GM12891 (cell line): ENCODE data around the gene VAV3.
"Not testable (repeated sequence)": the region's sequence is repeated elsewhere in the genome, so short reads cannot be mapped to it uniquely, and the experiment has no call there.

Experiments used
- DNase-seq: peaks from one replicate; pipeline ENCODE4 v3.0.0; 2011; ENCODE audit warnings: low spot score; ENCODE audit not compliant: insufficient read length
- FAIRE-seq: peaks from 2 replicates; lab custom pipeline; 2011; peaks lifted over from hg19 to GRCh38; lab: Jason Lieb, UNC
- PAX5 ChIP-seq: IDR thresholded peaks from 2 replicates; pipeline ENCODE4 v1.6.1; 2011; ENCODE audit warnings: low read length, moderate library complexity, mild to moderate bottlenecking; ENCODE audit not compliant: insufficient read depth, severe bottlenecking
- POLR2A ChIP-seq: IDR thresholded peaks from 2 replicates; pipeline ENCODE4 v1.6.1; 2011; ENCODE audit warnings: low read depth, low read length, control low read depth
- POLR2AphosphoS5 ChIP-seq: IDR thresholded peaks from 2 replicates; pipeline ENCODE4 v1.6.1; 2011; ENCODE audit warnings: low read depth, low read length, control low read depth
- POU2F2 ChIP-seq: IDR thresholded peaks from 2 replicates; pipeline ENCODE4 v1.6.1; 2011; ENCODE audit warnings: low read depth, mild to moderate bottlenecking, control low read depth, low read length, moderate library complexity
- SPI1 ChIP-seq: IDR thresholded peaks from 2 replicates; pipeline ENCODE4 v1.6.1; 2011; ENCODE audit warnings: low read depth, low read length, control low read depth
- TAF1 ChIP-seq: IDR thresholded peaks from 2 replicates; pipeline ENCODE4 v1.6.1; 2011; ENCODE audit warnings: low read depth, low read length, control low read depth

The VAV3 gene

DNA sequence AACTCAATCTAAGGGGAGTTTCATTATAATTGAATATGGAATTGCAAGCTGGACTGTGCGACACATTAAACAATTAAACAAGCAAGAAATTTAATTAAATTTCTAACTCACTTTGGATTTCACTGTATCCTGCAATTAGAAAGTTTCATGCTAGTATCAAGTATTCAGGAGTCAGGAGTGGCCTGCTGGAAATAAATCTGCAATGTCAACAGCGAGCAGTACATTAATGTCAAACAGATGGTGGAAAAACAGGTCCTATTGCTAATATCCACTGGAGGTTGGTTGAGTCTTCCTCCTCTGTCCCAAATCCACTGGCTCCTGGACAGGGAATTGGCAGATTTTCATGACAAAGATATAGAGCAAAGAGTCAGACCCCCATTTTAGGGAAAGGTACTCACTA, 237.1 kb downstream of the VAV3 start:
- DNase-seq (no peak), FAIRE-seq (no peak)
- no peak for TF ChIP-seq SPI1
- TF ChIP-seq POU2F2: no peak
- no peak for TF ChIP-seq POLR2AphosphoS5
- TF ChIP-seq TAF1: no peak
- TF ChIP-seq PAX5: no peak
- TF ChIP-seq POLR2A: no peak

DNA sequence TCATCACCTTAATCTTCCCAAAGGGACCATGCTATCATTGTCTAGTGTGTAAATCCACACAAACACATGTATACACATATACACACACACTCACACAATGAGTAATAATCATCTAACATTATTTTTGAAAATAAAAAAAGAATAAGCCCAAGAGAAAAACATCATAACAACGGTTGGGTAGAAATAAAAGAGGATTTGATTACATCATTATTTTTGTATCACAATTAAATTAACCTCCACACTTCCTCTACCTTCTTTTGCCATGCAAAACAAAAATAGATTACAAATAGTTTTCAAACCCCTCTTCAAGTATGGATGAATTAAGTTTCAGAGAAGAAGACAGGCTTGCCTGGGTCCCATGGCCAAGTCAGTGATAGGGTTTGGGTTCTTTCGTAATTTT, 238.1 kb downstream of the VAV3 start:
- DNase-seq (no peak), FAIRE-seq (no peak)
- TF ChIP-seq TAF1: no peak
- TF ChIP-seq PAX5: no peak
- no peak for TF ChIP-seq POLR2A
- TF ChIP-seq POU2F2: no peak
- TF ChIP-seq SPI1: no peak
- no peak for TF ChIP-seq POLR2AphosphoS5

DNA sequence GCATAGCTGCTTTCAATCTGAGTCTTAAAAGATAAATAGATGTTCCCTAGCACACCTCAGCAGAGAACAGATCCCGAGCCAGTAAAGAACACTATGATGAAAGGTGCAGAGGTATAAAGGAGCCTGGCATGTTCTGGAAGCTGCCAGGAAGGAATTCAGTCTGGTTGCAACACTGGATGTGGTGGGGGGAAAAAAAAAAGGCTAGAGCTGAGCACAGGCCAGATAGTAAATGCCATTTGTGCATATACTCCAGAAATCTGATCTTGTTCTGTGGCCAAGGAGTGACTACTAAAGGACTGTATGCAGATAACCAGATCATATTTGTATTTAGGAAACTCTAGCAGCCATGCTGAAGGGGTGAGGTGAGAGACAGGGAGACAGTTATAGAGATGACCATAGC, 240.3 kb downstream of the VAV3 start:
- DNase-seq: no peak
- FAIRE-seq: no peak
- TF ChIP-seq PAX5: no peak
- TF ChIP-seq TAF1: no peak
- no peak for TF ChIP-seq POLR2AphosphoS5
- no peak for TF ChIP-seq POLR2A
- TF ChIP-seq SPI1: no peak
- TF ChIP-seq POU2F2: no peak

DNA sequence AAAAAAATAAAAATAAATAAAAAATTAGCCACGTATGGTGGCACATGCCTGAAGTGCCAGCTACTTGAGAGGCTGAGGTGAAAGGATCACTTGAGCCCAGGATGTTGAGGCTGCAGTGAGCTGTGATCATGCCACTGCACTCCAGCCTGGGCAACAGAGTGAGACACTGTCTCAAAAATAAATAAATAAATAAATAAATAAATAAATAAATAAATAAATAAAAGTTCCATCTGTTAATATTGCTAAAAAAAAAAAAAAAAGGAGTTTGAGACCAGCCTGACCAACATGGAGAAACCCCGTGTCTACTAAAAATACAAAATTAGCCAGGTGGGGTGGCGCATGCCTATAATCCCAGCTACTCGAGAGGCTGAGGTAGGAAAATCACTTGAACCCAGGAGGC, 244.8 kb downstream of the VAV3 start:
- not testable (repeated sequence) for FAIRE-seq, DNase-seq

DNA sequence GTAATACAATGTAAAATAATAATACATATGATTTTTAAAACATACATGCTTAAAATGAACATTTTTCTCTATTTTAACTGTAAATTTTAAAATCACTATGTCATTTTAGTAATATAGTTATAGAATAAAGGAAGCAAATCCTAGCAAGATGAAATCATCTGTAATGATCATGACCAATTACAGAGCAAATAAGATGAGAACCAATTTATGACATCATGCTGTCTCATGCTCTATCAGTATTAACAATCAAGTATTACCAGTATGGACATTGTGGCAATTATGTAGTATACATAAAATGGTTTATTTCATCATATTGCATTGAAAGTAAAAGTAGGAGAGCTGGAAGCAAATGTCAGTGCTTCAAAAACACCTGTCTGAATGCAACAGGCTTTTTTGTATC, 255.0 kb downstream of the VAV3 start:
- TF ChIP-seq SPI1 (no peak), POLR2AphosphoS5 (no peak), POLR2A (no peak), POU2F2 (no peak), TAF1 (no peak)
- FAIRE-seq (no peak), DNase-seq (no peak)

DNA sequence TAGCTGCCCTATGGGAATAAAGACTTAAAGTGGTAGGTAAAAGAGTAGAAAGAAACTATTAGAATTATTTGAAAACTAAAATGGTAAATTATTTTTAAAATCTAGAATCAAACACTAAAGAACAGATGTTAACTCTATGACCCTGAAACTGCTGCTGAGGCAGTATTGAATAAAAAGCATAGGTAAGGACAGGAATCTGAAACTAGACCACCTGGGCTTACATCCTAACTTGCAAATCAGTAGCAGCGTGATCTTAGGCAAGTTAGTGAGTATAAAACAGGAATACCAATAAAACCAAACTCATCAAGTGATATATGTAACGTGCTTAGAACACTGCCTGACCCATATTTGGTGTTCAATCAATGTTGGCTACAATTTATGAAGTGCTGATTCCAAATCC, 257.9 kb downstream of the VAV3 start:
- FAIRE-seq (no peak), DNase-seq (no peak)
- TF ChIP-seq POU2F2 (no peak), SPI1 (no peak), POLR2A (no peak), TAF1 (no peak), PAX5 (no peak), POLR2AphosphoS5 (no peak)

DNA sequence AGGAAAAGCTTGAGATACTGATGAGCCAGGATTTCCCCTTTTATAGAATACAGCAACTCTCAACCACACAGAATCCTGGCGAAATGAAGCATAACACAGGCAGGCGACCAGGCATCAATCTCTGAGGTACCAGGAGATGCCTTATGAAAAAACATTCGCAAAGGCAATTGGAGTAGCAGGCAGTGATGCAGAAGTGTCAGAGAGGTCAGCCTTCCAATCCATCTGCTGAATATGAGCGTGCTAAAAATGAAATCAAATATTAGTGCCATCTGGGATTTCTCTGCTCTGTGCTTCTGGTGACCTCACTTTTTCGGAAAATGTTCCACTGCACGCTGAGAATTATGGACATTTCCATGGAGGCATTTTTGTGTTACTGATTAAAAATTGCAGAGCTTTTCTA, 258.8 kb downstream of the VAV3 start:
- FAIRE-seq (no peak), DNase-seq (no peak)

DNA sequence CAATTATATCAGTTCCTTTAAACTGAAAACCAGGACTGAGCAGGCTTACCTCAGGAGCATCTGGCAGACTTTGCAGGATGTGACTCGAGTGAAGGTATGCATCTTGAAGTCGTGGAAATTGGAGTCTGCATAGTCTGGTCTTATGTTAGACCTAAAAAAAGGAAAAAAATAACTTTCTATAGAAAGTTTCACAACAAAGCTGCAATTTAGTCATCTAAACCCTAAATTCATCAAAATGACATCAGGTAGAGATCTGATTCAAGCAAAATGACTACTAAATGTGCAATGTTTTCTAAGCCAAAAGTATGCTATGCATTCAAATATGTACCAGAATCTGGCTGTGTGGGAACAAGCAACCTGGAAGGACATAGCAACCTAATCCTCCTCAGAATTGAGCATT, 260.1 kb downstream of the VAV3 start:
- DNase-seq (no peak), FAIRE-seq (no peak)
- TF ChIP-seq TAF1: no peak
- no peak for TF ChIP-seq POLR2AphosphoS5
- no peak for TF ChIP-seq PAX5
- no peak for TF ChIP-seq POU2F2
- TF ChIP-seq SPI1: no peak
- no peak for TF ChIP-seq POLR2A

More for the DNA sequence above, 258.8 kb downstream of the VAV3 start:
- TF ChIP-seq PAX5 (no peak), POLR2A (no peak), SPI1 (no peak), TAF1 (no peak), POU2F2 (no peak), POLR2AphosphoS5 (no peak)

DNA sequence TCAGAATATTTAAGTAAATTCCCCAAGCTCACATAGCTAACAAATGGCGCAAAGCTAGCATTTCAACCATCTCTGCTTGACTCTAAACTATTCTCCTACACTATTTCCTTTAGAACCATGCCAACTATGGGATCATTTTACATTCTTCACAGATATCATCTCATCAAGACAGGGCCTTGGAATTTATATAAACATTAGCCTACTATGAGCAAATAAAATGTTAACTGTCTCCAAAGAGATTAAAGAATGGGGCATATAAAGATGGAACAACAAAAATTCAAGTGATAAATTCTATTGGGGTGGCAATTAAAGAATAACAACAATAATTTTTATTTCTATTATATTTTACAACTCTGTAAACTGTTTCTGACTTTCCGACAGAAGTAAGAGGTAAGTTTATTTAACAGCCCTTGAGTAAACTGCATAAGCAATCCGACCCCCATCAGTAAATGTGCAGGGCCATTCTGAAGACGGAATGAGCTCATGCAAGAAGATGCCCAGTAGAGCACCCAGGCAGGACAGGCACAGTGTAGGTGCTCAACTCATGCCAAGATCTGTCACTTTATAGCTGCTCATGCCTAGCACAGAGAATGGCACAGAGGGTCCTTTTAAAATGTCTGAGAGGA, 261.9 kb downstream of the VAV3 start:
- no peak for FAIRE-seq
- TF ChIP-seq PAX5 (no peak), POLR2A (no peak), POLR2AphosphoS5 (no peak), SPI1 (no peak), POU2F2 (no peak), TAF1 (no peak)
- DNase-seq: no peak

DNA sequence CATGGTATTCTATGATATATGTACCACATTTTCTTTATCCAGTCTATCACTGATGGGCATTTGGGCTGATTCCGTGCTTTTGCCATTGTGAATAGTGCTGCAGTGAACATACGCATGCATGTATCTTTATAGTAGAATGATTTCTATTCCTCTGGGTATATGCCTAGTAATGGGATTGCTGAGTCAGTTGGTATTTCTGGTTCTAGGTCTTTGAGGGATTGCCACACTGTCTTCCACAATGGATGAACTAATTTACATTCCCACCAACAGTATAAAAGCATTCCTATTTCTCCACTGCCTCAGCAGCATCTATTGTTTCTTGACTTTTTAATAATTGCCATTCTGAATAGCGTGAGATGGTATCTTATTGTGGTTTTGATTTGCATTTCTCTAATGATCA, 264.3 kb downstream of the VAV3 start:
- not testable (repeated sequence) for FAIRE-seq, DNase-seq

DNA sequence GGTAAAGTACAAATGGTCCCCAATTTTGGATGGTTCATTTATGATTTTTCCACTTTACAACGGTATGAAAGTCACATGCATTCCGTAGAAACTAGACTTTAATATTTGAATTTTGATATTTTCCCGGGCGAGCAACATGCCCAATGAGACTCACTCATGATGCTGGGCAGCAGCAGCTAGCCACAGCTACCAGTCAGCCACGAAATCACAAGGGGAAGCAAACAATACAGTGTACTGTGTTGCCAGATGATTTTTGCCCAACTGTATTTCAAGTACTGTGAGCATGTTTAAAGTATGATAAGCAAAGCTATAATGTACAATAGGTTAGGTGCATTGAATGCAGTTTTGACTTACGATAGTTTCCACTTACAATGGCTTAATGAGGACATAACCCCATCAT, 266.8 kb downstream of the VAV3 start:
- FAIRE-seq (no peak), DNase-seq (no peak)
- TF ChIP-seq SPI1: no peak
- no peak for TF ChIP-seq POU2F2
- no peak for TF ChIP-seq PAX5
- TF ChIP-seq POLR2AphosphoS5: no peak
- no peak for TF ChIP-seq POLR2A
- TF ChIP-seq TAF1: no peak
